Measurements from ENCODE around the gene PLEKHA5. TPM values are rescaled to one million over a fixed set of nuclear protein-coding genes. Genes with fewer than 3 reads are reported as not detected.
A peak's percentile ranks its signal among the peaks of the same experiment; 100 is the strongest.
"Not testable (repeated sequence)": the region's sequence is repeated elsewhere in the genome, so short reads cannot be mapped to it uniquely, and the experiment has no call there.

PLEKHA5 gene
- total RNA-seq, 1 donor from 2014 or later, result 68.6 TPM

DNA sequence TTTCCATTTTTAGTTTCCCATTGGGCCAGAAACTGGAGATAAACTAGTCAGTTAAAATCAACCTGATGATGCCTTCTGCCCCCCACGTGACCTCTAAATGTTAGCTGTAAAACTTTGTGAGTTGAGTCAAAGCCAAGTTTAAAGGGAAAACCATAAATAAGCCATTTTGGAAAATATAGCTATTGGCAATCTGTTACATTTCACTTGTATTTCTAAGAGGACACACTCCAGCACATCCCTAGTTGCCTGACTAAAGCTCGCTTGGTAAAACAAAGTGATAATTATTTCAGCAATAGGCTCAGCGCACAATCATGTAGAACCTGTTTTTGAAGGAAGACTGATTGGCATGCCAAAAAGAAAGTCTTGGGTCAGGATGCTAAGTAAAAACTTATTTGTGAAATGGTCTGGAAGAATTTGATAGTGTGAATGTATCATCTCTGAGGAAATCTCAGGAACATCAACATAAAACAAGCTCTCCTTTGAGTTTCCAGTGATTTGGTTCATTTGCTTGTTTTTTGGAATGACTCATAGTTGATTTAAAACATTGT lies 260.6 kb downstream of the PLEKHA5 start:
- H3K4me1 Mint-ChIP-seq (ENCODE audit: unreplicated experiment), result no peaks in the 10 kb centered on the region
- H3K27me3 Mint-ChIP-seq, result no peaks in the 10 kb centered on the region
- DNase-seq (ENCODE audit: extremely low spot score, unreplicated experiment), result no peak
- H3K36me3 Mint-ChIP-seq, result peaks cover 11% of the 10 kb centered on the region
- peak overlapping the region; percentile 5 for H3K27ac Mint-ChIP-seq
- H3K9me3 Mint-ChIP-seq, result no peaks in the 10 kb centered on the region
- peak overlapping the region; percentile 20 for H3K4me3 Mint-ChIP-seq
- TF ChIP-seq, protein P1, sequence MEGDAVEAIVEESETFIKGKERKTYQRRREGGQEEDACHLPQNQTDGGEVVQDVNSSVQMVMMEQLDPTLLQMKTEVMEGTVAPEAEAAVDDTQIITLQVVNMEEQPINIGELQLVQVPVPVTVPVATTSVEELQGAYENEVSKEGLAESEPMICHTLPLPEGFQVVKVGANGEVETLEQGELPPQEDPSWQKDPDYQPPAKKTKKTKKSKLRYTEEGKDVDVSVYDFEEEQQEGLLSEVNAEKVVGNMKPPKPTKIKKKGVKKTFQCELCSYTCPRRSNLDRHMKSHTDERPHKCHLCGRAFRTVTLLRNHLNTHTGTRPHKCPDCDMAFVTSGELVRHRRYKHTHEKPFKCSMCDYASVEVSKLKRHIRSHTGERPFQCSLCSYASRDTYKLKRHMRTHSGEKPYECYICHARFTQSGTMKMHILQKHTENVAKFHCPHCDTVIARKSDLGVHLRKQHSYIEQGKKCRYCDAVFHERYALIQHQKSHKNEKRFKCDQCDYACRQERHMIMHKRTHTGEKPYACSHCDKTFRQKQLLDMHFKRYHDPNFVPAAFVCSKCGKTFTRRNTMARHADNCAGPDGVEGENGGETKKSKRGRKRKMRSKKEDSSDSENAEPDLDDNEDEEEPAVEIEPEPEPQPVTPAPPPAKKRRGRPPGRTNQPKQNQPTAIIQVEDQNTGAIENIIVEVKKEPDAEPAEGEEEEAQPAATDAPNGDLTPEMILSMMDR (conservative IDR thresholded peaks at IDR 0.05), result no peak

DNA sequence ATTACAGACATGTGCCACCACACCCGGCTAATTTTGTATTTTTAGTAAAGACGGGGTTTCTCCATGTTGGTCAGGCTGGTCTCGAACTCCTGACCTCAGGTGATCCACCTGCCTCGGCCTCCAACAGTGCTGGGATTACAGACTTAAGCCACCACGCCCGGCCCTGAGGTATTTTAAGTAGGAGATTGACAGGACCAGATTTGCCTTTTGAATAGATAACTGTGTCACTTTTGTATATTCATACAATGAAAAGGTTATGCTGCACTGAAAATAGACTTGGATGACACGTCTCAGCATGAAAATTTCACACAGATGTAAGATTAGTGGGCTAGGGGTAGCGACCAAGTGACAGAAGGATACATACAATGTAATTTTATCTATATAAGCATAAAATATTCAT lies 263.1 kb downstream of the PLEKHA5 start:
- H3K27ac Mint-ChIP-seq; H3K4me3 Mint-ChIP-seq; DNase-seq (ENCODE audit: extremely low spot score, unreplicated experiment); H3K27me3 Mint-ChIP-seq; H3K4me1 Mint-ChIP-seq (ENCODE audit: unreplicated experiment); H3K36me3 Mint-ChIP-seq; H3K9me3 Mint-ChIP-seq: not testable (repeated sequence)

DNA sequence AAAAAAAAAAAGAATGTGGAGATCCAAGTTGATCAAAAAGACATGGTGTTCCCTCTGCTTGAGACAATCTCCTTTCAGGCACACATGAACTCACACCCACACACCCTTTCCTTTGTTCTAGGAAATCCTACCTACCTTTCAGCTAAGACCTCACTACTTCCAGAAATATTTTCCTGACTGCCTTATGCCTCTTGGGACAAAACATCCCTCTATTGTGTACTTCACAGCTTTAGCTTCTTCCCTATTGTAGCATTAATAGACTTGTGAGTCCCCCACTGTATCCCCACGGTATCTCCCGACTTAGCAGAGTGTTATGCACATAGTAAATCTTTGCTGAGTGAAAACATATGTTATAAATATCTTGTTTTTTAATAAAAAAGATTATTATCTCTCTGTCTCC lies 264.9 kb downstream of the PLEKHA5 start:
- H3K27ac Mint-ChIP-seq, result no peak overlapping the region
- TF ChIP-seq, protein P1 (conservative IDR thresholded peaks at IDR 0.05), result no peak
- H3K4me1 Mint-ChIP-seq (ENCODE audit: unreplicated experiment), result no peaks in the 10 kb centered on the region
- DNase-seq (ENCODE audit: extremely low spot score, unreplicated experiment), result no peak
- no peaks in the 10 kb centered on the region for H3K36me3 Mint-ChIP-seq
- H3K9me3 Mint-ChIP-seq, result peaks cover 3% of the 10 kb centered on the region
- H3K4me3 Mint-ChIP-seq, result no peak overlapping the region
- H3K27me3 Mint-ChIP-seq, result no peaks in the 10 kb centered on the region

DNA sequence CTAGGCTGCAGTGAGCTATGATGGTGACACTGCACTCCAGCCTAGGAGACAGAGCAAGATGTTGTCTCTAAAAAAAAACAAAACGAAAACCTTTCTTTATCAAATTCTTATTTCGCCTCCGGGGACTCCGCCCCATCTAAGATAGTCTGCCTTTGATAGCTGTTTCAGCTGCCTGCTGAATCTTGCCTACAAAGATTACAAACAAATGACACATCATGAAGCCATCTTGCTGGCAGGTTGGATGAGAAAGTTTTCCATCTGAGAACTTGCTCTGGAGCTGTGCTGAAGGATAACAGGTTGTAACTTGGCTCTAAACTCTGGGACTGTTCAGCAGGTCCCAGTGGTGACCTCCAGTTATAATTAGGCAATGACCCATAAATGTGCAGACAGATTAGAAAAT lies 268.0 kb downstream of the PLEKHA5 start:
- H3K36me3 Mint-ChIP-seq, result no peaks in the 10 kb centered on the region
- H3K9me3 Mint-ChIP-seq, result peaks cover 3% of the 10 kb centered on the region
- no peak overlapping the region for H3K4me3 Mint-ChIP-seq
- H3K27me3 Mint-ChIP-seq, result no peaks in the 10 kb centered on the region
- no peak for DNase-seq (ENCODE audit: extremely low spot score, unreplicated experiment)
- H3K4me1 Mint-ChIP-seq (ENCODE audit: unreplicated experiment), result no peaks in the 10 kb centered on the region
- TF ChIP-seq, protein P1 (conservative IDR thresholded peaks at IDR 0.05), result no peak
- H3K27ac Mint-ChIP-seq, result peak overlapping the region; percentile 25

DNA sequence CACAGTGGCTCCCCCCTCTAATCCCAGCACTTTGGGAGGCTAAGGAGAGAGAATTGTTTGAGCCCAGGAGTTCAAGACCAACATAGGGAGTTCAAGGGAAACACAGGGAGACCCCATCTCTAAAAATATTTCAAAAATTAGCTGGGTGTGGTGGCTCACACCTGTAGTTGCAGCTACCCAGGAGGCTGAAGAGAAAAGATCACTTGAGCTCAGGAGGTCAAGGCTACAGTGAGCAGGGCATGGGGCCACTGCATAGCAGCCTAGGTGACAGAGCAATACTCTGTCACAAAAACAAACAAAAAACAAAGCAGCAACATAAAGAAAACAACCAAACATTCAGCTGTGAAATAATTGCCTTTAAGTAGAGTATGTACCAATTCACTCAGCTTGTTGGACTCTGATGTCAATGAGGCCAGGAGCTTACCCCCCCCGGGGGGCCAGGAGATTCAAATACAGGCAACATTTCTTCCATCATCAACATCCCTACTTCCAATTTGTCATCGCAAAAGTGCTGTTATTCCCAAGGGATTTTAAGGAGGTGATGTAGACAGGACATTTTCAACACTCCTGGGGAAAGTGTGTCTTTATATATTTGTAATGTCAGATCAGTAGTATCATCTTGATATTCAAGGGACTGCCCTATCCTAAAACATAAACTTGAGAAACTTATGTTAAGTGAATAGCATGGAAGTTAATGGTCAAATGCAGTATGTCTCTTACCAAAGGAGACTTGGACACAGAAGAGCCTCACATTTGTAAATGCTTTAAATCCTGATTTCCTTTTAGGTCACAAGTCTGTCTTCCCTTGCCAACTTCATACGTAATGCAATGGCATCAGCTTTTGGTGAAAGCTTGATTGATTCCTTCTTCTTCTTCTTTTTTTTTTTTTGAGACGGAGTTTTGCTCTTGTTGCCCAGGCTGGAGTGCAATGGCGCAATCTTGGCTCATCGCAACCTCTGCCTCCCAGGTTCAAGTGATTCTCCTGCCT lies 269.1 kb downstream of the PLEKHA5 start:
- Mint-ChIP-seq H3K27ac (no peak overlapping the region), H3K27me3 (no peaks in the 10 kb centered on the region), H3K36me3 (no peaks in the 10 kb centered on the region), H3K4me1 (ENCODE audit: unreplicated experiment) (no peaks in the 10 kb centered on the region), H3K4me3 (no peak overlapping the region), H3K9me3 (peaks cover 3% of the 10 kb centered on the region)
- DNase-seq (ENCODE audit: extremely low spot score, unreplicated experiment), result no peak
- TF ChIP-seq, protein P1 (conservative IDR thresholded peaks at IDR 0.05), result no peak

GRCh38 chr12:19400649-19401285 lies 271.2 kb downstream of the PLEKHA5 start:
- H3K27ac Mint-ChIP-seq; H3K4me1 Mint-ChIP-seq (ENCODE audit: unreplicated experiment); H3K4me3 Mint-ChIP-seq; DNase-seq (ENCODE audit: extremely low spot score, unreplicated experiment); H3K9me3 Mint-ChIP-seq; H3K36me3 Mint-ChIP-seq; H3K27me3 Mint-ChIP-seq: not testable (repeated sequence)

All from type B pancreatic cell (in vitro differentiated cells).